ENCODE data around the gene MYO3B.
"Not testable (repeated sequence)": the region's sequence is repeated elsewhere in the genome, so short reads cannot be mapped to it uniquely, and the experiment has no call there.

Gene MYO3B

GRCh38 chr2:170339750-170340692, 162.1 kb downstream of the MYO3B start:
- no peak for DNase-seq (ENCODE audit: low read depth in 3 of 3, low spot score in 1 of 3)

GRCh38 chr2:170340693-170341068, 162.7 kb downstream of the MYO3B start:
- DNase-seq (ENCODE audit: low read depth in 3 of 3, low spot score in 1 of 3), result no peak

- no peak for DNase-seq (ENCODE audit: low read depth in 3 of 3, low spot score in 1 of 3)
These were observed 164.0 kb downstream of the MYO3B start for GRCh38 chr2:170341684-170342623.

- no peak for DNase-seq (ENCODE audit: low read depth in 3 of 3, low spot score in 1 of 3)
These were observed 166.9 kb downstream of the MYO3B start for GRCh38 chr2:170344663-170345346.

- DNase-seq (ENCODE audit: low read depth in 3 of 3, low spot score in 1 of 3), result no peak
These were observed 167.7 kb downstream of the MYO3B start for GRCh38 chr2:170345607-170346006.

- not testable (repeated sequence) for DNase-seq (ENCODE audit: low read depth in 3 of 3, low spot score in 1 of 3)
These were observed 171.3 kb downstream of the MYO3B start for GRCh38 chr2:170349269-170349668.

GRCh38 chr2:170350929-170351826, 173.2 kb downstream of the MYO3B start:
- no peak for DNase-seq (ENCODE audit: low read depth in 3 of 3, low spot score in 1 of 3)

- DNase-seq (ENCODE audit: low read depth in 3 of 3, low spot score in 1 of 3), result no peak
These were observed 175.8 kb downstream of the MYO3B start for GRCh38 chr2:170353723-170354122.

GRCh38 chr2:170354388-170354787, 176.4 kb downstream of the MYO3B start:
- DNase-seq (ENCODE audit: low read depth in 3 of 3, low spot score in 1 of 3), result no peak

- DNase-seq (ENCODE audit: low read depth in 3 of 3, low spot score in 1 of 3), result no peak
These were observed 177.2 kb downstream of the MYO3B start for GRCh38 chr2:170354855-170355780.

GRCh38 chr2:170359466-170359865, 181.5 kb downstream of the MYO3B start:
- no peak for DNase-seq (ENCODE audit: low read depth in 3 of 3, low spot score in 1 of 3)

GRCh38 chr2:170360546-170361089, 182.7 kb downstream of the MYO3B start:
- DNase-seq (ENCODE audit: low read depth in 3 of 3, low spot score in 1 of 3), result no peak

- peak; percentile 4 to 9 (median 4) for DNase-seq (ENCODE audit: low read depth in 3 of 3, low spot score in 1 of 3)
These were observed 183.4 kb downstream of the MYO3B start for GRCh38 chr2:170361090-170361936.

- no peak for DNase-seq (ENCODE audit: low read depth in 3 of 3, low spot score in 1 of 3)
These were observed 184.4 kb downstream of the MYO3B start for GRCh38 chr2:170362313-170362870.

- DNase-seq (ENCODE audit: low read depth in 3 of 3, low spot score in 1 of 3), result no peak
These were observed 185.1 kb downstream of the MYO3B start for GRCh38 chr2:170362871-170363631.

GRCh38 chr2:170365003-170365402, 187.1 kb downstream of the MYO3B start:
- DNase-seq (ENCODE audit: low read depth in 3 of 3, low spot score in 1 of 3), result no peak

GRCh38 chr2:170365686-170366085, 187.7 kb downstream of the MYO3B start:
- no peak for DNase-seq (ENCODE audit: low read depth in 3 of 3, low spot score in 1 of 3)

Data from stimulated activated CD4-positive, alpha-beta T cell treated with anti-CD3 and anti-CD28 coated beads, TNF-alpha, amount 100 ng/mL, for 1 hour (primary cell).